Neural progenitor cell (in vitro differentiated cells): ENCODE results near the gene KRTAP4-6. TPM values are rescaled to one million over a fixed set of nuclear protein-coding genes. Genes with fewer than 3 reads are reported as not detected.
"Not testable (repeated sequence)": the region's sequence is repeated elsewhere in the genome, so short reads cannot be mapped to it uniquely, and the experiment has no call there.

Experiments used
- DNase-seq: peaks from one replicate; pipeline ENCODE4 v3.0.0-alpha.2; 2016; ENCODE audit warnings: low spot score
- H2AFZ ChIP-seq: fragments of 200-600 bp; sonication (generic); replicated peaks from 2 replicates; pipeline ENCODE4 v1.6.1; 2016; ENCODE audit warnings: antibody characterized with exemption
- H3F3A ChIP-seq: fragments of 200-600 bp; sonication (generic); 2 replicates; pipeline ENCODE4 v1.6.1; 2016; ENCODE audit warnings: antibody characterized with exemption, low read depth
- H3K27ac ChIP-seq: fragments of 200-600 bp; sonication (generic); 2 replicates; pipeline ENCODE4 v1.5.1; 2016; ENCODE audit warnings: mild to moderate bottlenecking
- H3K27me3 ChIP-seq: fragments of 200-600 bp; sonication (generic); 2 replicates; pipeline ENCODE4 v1.6.1; 2016; ENCODE audit warnings: mild to moderate bottlenecking, moderate library complexity
- H3K36me3 ChIP-seq: fragments of 200-600 bp; sonication (generic); 2 replicates; pipeline ENCODE4 v1.5.1; 2016
- H3K4me1 ChIP-seq: fragments of 200-600 bp; sonication (generic); 2 replicates; pipeline ENCODE4 v1.6.1; 2016; ENCODE audit warnings: mixed run types
- H3K4me2 ChIP-seq: fragments of 200-600 bp; sonication (generic); 2 replicates; pipeline ENCODE4 v1.6.1; 2016
- H3K4me3 ChIP-seq: fragments of 200-600 bp; sonication (generic); 2 replicates; pipeline ENCODE4 v1.5.1; 2016
- H3K79me2 ChIP-seq: fragments of 200-600 bp; sonication (generic); 2 replicates; pipeline ENCODE4 v1.6.1; 2016; ENCODE audit warnings: low read depth
- H3K9ac ChIP-seq: fragments of 200-600 bp; sonication (generic); 2 replicates; pipeline ENCODE4 v1.6.1; 2016
- H3K9me3 ChIP-seq: fragments of 200-600 bp; sonication (generic); 2 replicates; pipeline ENCODE4 v1.5.1; 2016; ENCODE audit warnings: low read depth
- H4K20me1 ChIP-seq: fragments of 200-600 bp; sonication (generic); 2 replicates; pipeline ENCODE4 v1.6.1; 2016; ENCODE audit warnings: low read depth
- H3K27ac Mint-ChIP-seq: 3 replicates; pipeline ENCODE4 v1.8.0; 2021; ENCODE audit warnings: mixed read lengths
- H3K27me3 Mint-ChIP-seq: 2 replicates; pipeline ENCODE4 v1.8.0; 2022; ENCODE audit warnings: low read depth, mild to moderate bottlenecking, inconsistent platforms, moderate library complexity, mixed read lengths; ENCODE audit not compliant: insufficient read depth
- H3K36me3 Mint-ChIP-seq: 3 replicates; pipeline ENCODE4 v1.8.0; 2021; ENCODE audit warnings: mixed read lengths
- H3K4me1 Mint-ChIP-seq: 3 replicates; pipeline ENCODE4 v1.8.0; 2021; ENCODE audit warnings: mixed read lengths
- H3K4me3 Mint-ChIP-seq: 3 replicates; pipeline ENCODE4 v1.8.0; 2021; ENCODE audit warnings: mild to moderate bottlenecking, moderate library complexity, mixed read lengths
- H3K9me3 Mint-ChIP-seq: 3 replicates; pipeline ENCODE4 v1.8.0; 2020; ENCODE audit warnings: mixed read lengths
- EZH2 ChIP-seq: fragments of 200-600 bp; sonication (generic); IDR thresholded peaks from 2 replicates; pipeline ENCODE4 v1.6.1; 2017; ENCODE audit warnings: antibody characterized with exemption, mild to moderate bottlenecking, moderate library complexity
- EZH2phosphoT487 ChIP-seq: fragments of 200-600 bp; sonication (generic); IDR thresholded peaks from 2 replicates; pipeline ENCODE4 v1.6.1; 2017; ENCODE audit warnings: antibody characterized with exemption
- total RNA-seq: library from RNA; depleted of rRNA; stranded (reverse); fragments of >200 nt; gene quantifications from 2 replicates; pipeline ENCODE4 v1.2.3, GENCODE V29; 2015; ENCODE audit warnings: low replicate concordance
- TF ChIP-seq, protein P1 (sequence below): fragments of 200-600 bp; sonication (generic); IDR thresholded peaks from 2 replicates; pipeline ENCODE4 v1.5.1; 2017; ENCODE audit warnings: antibody characterized with exemption, mild to moderate bottlenecking

Gene KRTAP4-6
- total RNA-seq, 1 donor from 2014 or later, result not detected

DNA sequence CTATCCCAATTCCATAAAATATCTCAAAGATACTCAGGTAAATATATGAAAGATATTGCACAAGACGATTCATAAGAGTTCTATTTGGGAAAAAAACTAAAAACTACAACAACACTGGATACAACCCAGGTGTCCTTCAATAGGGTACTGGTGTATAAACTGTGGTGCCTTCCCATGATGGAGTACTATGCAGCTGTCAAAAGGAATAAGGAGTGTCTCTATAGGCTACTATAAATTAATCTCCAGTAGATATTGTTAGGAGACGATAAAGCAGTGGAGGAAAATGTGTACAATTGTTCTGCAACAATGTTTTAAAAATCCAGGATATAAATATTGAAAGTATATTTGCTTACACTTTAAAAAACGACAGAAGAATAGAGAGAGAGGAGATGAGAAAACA, 13.9 kb downstream of the KRTAP4-6 start:
- peaks cover 2% of the 10 kb centered on the region for H3K27me3 Mint-ChIP-seq
- Histone ChIP-seq H3K4me1 (no peaks in the 10 kb centered on the region), H3K9ac (no peak overlapping the region), H3K27ac (no peak overlapping the region), H3K27me3 (no peaks in the 10 kb centered on the region), H3K79me2 (no peaks in the 10 kb centered on the region), H4K20me1 (no peaks in the 10 kb centered on the region), H3K4me3 (no peak overlapping the region), H3K4me2 (no peak overlapping the region), H3K36me3 (no peaks in the 10 kb centered on the region), H3K9me3 (no peaks in the 10 kb centered on the region), H3F3A (no peaks in the 10 kb centered on the region), H2AFZ (no peak overlapping the region)
- H3K4me3 Mint-ChIP-seq, result no peak overlapping the region
- H3K9me3 Mint-ChIP-seq, result no peaks in the 10 kb centered on the region
- TF ChIP-seq EZH2phosphoT487 (no peak), EZH2 (no peak)
- TF ChIP-seq, protein P1, sequence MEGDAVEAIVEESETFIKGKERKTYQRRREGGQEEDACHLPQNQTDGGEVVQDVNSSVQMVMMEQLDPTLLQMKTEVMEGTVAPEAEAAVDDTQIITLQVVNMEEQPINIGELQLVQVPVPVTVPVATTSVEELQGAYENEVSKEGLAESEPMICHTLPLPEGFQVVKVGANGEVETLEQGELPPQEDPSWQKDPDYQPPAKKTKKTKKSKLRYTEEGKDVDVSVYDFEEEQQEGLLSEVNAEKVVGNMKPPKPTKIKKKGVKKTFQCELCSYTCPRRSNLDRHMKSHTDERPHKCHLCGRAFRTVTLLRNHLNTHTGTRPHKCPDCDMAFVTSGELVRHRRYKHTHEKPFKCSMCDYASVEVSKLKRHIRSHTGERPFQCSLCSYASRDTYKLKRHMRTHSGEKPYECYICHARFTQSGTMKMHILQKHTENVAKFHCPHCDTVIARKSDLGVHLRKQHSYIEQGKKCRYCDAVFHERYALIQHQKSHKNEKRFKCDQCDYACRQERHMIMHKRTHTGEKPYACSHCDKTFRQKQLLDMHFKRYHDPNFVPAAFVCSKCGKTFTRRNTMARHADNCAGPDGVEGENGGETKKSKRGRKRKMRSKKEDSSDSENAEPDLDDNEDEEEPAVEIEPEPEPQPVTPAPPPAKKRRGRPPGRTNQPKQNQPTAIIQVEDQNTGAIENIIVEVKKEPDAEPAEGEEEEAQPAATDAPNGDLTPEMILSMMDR, result no peak
- H3K4me1 Mint-ChIP-seq, result peaks cover 5% of the 10 kb centered on the region
- no peaks in the 10 kb centered on the region for H3K36me3 Mint-ChIP-seq
- H3K27ac Mint-ChIP-seq, result no peak overlapping the region
- DNase-seq, result no peak

DNA sequence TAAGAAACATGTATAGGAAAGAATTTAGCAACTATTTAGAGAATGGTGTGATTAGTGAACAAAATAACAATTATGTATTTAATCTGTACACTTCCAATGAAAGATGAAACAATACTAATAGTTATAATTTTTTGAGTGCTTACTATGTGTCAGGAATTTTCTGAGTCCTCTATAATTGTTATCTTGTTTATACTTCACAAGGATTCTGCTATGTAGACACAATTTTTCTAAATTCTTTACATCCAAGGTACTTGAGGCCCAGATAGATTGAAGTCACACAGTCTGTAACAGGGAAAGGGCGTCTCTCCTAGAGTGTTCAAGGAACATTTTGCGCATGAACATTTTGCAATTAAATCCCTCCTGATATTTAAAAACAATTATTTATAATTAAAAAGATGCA, 15.3 kb downstream of the KRTAP4-6 start:
- H3K27ac ChIP-seq, result no peak overlapping the region
- no peaks in the 10 kb centered on the region for H3K36me3 ChIP-seq
- Mint-ChIP-seq H3K9me3 (no peaks in the 10 kb centered on the region), H3K4me1 (peaks cover 5% of the 10 kb centered on the region), H3K36me3 (no peaks in the 10 kb centered on the region), H3K27me3 (peaks cover 2% of the 10 kb centered on the region), H3K4me3 (no peak overlapping the region), H3K27ac (no peak overlapping the region)
- no peak overlapping the region for H3K9ac ChIP-seq
- no peak overlapping the region for H3K4me2 ChIP-seq
- H2AFZ ChIP-seq, result no peak overlapping the region
- H4K20me1 ChIP-seq, result no peaks in the 10 kb centered on the region
- H3K79me2 ChIP-seq, result no peaks in the 10 kb centered on the region
- H3K4me3 ChIP-seq, result no peak overlapping the region
- no peaks in the 10 kb centered on the region for H3K9me3 ChIP-seq
- DNase-seq, result no peak
- H3K4me1 ChIP-seq, result no peaks in the 10 kb centered on the region
- no peaks in the 10 kb centered on the region for H3K27me3 ChIP-seq
- no peaks in the 10 kb centered on the region for H3F3A ChIP-seq
- TF ChIP-seq, protein P1, result no peak
- TF ChIP-seq EZH2 (no peak), EZH2phosphoT487 (no peak)

DNA sequence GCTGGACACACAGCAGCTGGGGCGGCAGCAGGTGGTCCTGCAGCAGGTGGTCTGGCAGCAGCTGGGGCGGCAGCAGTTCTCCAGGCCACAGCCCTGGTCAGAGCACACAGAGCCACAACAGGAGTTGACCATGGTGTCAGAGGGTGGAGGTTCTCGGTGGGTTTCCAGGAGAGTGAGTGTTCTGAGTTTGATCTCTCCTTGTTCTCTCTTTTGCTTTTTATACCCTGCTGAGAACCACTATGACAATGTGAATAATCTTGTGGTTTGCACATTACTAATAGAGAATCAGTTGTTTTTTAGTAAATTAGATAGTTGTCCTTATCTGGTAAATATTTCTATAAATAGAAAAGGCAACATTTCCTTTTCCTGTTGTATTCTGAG, 16.4 kb downstream of the KRTAP4-6 start, which contains the start of gene KRTAP4-12:
Gene KRTAP4-12 (minus strand): TSS at position 192 of the 381 bp plus-strand sequence. CDS start 60 bp downstream, at position 132.
- not testable (repeated sequence) for H3K27ac ChIP-seq, H3K27me3 ChIP-seq, H3K4me3 ChIP-seq, H3K9ac ChIP-seq, H3K36me3 Mint-ChIP-seq, DNase-seq, H3K9me3 Mint-ChIP-seq, H3K36me3 ChIP-seq, H3K27ac Mint-ChIP-seq, H3K9me3 ChIP-seq, H3K4me2 ChIP-seq, H3K4me1 Mint-ChIP-seq, H3K4me1 ChIP-seq, H4K20me1 ChIP-seq, H3K4me3 Mint-ChIP-seq, H3K27me3 Mint-ChIP-seq, H3F3A ChIP-seq, H3K79me2 ChIP-seq
- H2AFZ ChIP-seq, result peak within 1 kb of the TSS; percentile 40

DNA sequence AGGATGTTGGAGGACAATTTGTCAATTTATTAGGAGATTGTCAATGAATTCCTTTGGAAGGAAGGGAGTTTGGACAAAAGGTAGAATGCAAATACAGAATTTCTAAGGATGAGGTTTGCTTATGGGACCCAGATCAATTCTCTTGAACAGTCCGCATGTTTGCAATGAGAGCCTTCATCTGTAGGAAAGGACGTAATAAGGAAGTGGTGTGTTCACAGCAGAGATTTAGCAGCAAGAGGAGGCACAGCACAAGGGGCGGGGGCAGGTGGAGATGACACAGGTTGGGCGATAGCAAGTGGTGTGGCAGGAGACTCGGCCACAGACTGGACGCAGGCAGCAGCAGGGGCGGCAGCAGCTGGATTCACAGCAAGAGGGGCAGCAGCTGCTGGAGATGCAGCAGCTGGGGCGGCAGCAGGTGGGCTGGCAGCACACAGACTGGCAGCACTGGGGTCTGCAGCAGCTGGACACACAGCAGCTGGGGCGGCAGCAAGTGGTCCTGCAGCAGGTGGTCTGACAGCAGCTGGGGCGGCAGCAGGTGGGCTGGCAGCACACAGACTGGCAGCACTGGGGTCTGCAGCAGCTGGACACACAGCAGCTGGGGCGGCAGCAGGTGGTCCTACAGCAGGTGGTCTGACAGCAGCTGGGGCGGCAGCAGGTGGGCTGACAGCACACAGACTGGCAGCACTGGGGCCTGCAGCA, 16.9 kb downstream of the KRTAP4-6 start:
- not testable (repeated sequence) for H3K4me1 Mint-ChIP-seq, H4K20me1 ChIP-seq, H3K79me2 ChIP-seq, H3K27ac ChIP-seq, H3K9me3 ChIP-seq, H3F3A ChIP-seq, DNase-seq, H3K9me3 Mint-ChIP-seq, H3K4me1 ChIP-seq, H3K27me3 Mint-ChIP-seq, H3K4me3 ChIP-seq, H3K36me3 ChIP-seq, H3K36me3 Mint-ChIP-seq, H3K27ac Mint-ChIP-seq, H3K4me2 ChIP-seq, H3K4me3 Mint-ChIP-seq, H3K9ac ChIP-seq, H3K27me3 ChIP-seq
- H2AFZ ChIP-seq, result peak overlapping the region; percentile 40
